GM19043 (cell line): ENCODE data around the gene ZNF597.
"Not testable (repeated sequence)": the region's sequence is repeated elsewhere in the genome, so short reads cannot be mapped to it uniquely, and the experiment has no call there.

Experiments
- ATAC-seq: cut with Tn5 transposase; IDR thresholded peaks from one replicate; pipeline ENCODE4 v1.9.1; 2021; ENCODE audit warnings: low read depth; ENCODE audit not compliant: unreplicated experiment

The ZNF597 gene

DNA sequence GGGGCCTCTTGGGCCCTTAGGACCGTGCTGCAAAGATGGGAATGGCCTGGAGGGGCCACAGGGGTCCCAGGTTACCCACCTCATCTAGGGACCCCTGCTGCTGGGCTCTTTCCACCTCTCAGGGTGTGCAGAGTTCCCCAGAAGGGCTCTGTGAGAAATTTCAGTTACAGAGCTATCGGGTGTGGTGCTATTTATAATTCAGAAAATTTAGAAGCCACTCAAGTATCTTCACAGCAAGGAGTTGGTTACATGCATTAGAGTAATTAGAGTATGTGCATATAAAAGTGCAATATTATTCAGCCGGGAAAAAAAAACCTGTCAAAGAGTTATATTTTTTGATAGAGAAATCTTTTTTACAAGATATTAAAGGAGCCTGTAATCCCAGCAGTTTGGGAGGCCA lies 33.1 kb upstream of the ZNF597 start:
- no peak for ATAC-seq

DNA sequence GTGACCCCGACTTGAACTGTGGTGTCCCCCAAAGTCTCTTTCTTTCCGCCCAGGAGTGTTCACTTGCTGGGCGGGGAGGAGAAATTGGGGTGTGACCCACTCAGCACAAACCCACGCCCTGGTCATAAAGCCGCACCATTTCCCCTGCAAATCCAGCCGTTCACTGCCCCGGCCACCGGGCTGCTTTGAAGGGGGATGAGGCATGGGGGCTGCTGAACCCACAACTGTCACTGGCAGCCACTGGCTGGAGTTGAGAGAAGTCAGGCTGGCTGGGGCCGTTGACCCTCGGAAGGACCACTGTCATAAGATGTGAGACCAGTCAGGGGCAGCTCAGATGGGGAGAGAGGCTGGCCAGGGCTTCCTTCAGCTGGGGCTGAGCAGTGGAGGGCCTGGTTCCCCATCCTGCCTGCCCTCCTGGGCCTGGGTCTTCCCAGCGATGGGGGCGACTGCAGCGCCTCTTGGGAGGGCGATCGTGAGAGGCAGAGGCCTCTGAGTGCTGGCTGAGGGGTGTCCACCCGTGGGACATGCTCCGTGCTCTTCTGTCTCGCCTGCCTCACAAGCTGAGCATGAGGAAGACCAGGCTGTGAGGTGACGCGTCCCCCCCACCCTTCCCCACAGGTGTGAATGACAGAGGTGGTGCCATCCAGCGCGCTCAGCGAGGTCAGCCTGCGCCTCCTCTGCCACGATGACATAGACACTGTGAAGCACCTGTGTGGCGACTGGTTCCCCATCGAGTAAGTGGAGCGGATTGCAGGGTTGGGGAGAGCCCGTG lies 32.5 kb upstream of the ZNF597 start:
- ATAC-seq: no peak

DNA sequence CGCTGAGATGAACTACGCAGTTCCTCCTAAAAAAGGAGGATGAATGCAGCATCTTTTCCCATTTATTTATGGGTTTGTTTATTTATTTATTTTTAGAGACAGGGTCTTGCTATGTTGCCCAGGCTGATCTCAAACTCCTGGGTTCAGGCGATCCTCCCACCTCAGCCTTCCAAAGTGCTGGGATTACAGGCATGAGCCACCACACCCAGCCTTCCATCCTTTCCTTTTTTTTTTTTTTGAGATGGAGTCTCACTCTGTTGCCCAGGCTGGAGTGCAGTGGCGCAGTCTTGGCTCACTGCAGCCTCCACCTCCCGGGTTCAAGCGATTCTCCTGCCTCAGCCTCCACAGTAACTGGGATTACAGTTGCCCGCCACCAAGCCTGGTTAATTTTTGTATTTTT lies 31.6 kb upstream of the ZNF597 start:
- not testable (repeated sequence) for ATAC-seq

DNA sequence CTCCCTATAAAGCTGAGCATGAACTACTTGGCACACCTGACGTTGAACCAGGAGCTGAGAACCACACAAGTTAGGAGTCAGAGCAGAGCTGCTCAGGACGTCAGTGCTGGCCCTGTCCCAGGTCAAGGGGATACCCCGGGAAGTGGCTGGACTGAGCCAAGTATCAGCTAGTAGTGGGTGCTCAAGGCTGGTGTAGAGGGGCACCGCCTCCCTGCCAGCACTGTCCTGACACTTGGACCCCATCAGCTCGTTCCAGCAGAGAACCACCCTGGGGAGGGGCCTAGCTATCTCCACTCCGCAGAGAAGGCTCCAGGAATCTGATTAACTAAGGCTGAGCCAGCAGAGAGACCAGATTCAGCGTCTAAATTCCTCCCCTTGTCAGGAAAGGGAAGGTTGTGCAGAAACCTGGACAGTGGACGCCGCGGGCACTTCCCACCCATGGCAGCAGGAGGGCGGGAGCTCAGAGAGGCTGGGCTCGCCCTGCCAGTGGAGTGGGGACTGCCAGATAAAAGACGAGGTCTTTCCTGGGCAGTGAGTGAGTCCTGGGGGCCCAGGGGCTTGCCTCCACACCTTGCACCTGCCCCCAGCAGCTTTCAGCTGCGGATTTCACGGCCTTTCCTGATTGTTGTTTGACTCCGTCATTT lies 31.0 kb upstream of the ZNF597 start:
- no peak for ATAC-seq

DNA sequence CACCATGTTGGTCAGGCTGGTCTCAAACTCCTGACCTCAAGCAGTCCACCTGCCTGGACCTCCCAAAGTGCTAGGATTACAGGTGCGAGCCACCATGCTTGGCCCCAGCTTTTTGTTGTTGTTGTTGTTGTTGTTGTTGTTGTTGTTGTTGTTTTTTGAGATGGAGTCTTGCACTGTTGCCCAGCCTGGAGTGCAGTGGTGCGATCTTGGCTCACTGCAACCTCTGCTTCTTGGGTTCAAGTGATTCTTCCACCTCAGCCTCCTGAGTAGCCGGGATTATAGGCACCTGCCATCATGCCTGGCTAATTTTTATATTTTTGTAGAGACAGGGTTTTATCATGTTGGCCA lies 30.3 kb upstream of the ZNF597 start:
- ATAC-seq: not testable (repeated sequence)

DNA sequence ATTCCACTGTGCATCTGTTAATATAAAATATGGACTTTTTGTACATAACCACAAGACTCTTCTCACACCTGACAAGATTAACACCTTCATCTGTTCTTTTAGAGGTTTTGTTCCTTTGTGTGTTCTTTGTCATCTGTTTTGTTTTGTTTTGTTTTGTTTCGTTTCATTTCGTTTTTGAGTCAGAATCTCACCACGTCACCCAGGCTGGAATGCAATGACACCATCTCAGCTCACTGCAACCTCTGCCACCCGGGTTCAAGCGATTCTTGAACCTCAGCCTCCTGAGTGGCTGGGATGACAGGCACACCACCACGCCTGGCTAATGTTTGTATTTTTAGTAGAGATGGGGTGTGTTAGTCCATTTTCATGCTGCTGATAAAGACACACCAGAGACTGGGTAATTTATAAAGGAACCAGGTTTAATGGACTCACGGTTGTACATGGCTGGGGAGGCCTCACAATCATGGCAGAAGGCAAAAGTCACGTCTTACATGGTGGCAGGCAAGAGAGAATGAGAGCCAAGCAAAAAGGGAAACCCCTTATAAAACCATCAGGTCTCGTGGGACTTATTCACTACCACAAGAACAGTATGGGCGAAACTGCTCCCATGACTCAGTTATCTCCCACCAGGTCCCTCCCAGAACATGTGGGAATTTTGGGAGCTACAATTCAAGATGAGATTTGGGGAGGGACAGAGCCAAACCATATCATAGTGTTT lies 29.7 kb upstream of the ZNF597 start:
- no peak for ATAC-seq

DNA sequence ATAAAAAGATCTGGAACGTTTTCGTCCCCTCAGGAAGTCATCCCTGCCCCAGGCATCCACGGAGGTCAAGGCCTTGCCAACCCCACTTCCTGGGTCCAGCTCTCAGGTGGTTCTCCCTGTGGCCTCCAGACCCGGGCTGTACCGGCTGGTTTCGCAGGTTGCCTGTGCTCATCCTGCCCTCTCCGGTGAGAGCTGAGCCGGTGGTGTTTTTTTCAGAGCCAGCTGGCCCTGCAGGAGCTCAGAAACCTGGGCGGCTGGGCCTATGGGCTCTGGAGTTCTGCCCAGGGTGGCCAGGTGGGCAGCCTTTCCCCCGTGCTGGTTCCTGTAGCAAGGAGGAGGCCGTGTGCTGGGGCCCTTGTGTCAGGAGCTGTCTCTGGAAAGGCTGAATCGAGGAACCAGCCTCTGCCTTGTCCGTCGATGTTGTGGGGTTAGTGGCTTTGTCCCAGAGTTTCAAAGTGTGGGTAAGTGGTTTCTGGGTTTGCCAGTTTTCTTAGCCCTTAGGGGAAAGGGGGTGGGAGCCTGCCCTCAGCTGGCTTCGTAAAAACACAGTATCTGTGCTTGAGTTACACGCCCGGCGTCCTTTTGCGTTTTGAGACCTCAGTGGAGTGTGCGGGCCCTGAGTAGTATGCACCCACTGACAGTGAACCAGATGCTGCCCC lies 28.3 kb upstream of the ZNF597 start:
- no peak for ATAC-seq

DNA sequence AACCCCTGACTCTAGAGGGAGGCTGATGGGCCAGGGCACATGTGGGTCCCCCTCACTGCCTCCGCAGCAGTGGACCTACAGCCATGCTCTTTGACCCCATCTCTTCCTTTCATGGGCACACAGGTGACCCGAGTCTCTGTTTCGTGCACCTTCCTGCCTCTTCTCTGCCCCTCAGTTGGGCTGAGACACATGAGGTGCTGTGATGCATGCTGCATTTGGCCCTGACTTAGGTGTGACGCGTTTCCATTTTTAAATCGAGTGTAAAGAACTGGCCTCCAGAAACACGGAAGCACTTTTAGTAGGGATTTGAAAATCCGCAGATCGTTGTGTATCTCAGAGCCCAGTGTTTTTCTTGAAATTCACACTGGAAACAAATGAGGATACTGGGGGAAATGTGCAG lies 27.4 kb upstream of the ZNF597 start:
- ATAC-seq: no peak

DNA sequence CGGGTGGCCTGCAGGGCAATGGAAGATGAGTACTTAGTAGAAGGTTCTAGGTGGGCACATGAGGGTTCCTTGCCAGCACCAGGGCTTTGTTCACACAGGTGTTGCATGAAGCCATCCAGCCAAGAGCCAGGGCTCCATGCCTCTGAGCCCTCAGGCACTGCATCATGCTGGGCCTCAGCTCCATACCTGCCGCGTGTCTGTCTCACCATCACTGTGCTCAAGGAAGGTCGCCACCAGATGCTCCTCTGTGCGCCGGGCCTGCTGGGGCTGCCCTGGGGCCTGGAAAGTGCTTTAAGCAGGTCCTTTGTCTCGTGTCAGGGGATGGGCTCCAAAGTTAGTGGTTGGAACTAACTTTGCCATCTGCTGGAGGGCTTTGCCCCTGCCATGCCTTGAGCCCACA lies 26.4 kb upstream of the ZNF597 start:
- no peak for ATAC-seq

DNA sequence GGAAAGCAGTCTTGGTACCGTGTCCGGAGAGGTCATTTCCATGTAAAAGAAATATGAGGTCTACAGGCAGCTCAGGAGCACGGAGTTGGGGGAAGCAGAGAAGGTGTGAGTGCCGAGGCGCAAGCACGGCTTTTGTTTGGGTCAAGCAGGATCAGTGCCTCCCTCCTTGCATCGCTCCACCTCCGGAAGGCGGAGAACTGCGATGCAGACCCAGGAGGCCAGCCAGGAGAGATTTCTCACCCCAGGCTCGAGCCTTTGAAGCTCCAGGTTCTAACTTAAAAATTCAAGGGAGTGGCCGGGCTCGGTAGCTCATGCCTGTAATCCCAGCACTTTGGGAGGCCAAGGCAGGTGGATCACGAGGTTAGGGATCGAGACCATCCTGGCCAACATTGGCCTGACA lies 25.2 kb upstream of the ZNF597 start:
- no peak for ATAC-seq

DNA sequence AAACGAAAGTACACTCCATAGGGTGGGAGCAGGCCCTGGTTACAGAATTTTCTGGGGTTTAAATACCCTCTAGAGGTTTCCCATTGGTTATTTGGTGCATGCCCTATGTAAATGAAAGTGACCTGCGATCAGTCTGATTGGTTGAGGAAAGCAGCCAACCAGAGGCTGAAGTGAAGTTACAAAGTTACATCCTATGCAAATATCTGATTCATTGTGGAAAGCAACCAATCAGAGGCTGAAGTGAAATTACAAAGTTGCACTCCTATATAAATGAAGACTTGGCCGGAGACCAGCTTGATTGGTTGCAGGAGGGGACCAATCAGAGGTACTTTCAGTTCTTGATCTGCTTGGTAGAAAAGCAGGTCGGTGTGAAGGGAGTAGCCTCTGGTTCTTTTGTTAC lies 24.6 kb upstream of the ZNF597 start:
- no peak for ATAC-seq

DNA sequence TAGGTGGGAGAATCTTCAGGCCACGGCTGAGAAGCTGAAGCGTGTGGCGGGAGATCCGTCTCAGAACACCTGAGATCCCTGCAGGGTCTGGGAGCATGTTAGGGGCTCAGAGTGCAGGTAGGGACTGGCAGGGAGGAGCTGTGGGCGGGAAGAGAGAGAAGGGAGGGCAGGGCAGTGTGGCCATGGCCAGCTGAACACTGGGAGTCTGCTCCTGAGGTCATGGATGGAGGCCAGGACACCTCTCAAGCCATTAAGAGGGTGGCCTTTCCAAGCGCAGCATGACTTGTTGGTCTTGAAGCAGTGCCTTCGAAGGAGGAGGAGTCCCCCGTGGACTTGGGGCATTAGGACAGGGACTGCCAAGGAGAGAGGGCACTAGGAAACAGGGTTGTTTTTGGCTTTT lies 23.9 kb upstream of the ZNF597 start:
- no peak for ATAC-seq

DNA sequence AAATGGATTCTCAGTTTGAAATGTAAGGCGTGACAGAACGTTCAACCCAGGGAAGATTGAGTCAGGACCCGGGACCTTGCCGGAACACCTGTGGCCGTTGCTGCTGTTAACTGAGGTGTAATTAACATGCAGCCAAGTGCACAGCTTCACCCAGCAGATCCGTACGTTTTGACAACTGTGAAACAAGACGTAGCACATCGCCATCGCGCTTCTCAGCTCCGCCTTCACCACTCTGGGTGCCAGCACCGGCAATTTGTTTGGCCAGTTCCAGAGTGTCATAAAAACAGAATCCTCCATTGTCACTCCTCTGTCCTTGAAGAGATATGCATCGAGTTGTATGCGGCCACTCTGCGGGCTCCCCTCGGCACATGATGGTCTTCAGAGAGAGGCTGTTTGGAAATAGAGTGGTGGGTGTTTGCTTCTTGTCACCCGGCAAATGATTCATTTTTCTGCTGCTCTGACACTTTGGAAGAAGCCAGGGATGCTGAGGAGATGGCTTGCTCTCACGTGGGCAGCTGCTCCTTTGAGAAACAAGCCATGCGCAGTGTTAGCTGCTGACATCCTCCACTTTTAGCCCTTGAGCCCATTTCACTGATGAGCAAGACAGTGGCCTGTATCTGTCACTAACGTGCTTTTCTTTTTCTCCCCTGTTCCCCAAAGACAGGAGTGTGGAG lies 22.7 kb upstream of the ZNF597 start:
- ATAC-seq: no peak

DNA sequence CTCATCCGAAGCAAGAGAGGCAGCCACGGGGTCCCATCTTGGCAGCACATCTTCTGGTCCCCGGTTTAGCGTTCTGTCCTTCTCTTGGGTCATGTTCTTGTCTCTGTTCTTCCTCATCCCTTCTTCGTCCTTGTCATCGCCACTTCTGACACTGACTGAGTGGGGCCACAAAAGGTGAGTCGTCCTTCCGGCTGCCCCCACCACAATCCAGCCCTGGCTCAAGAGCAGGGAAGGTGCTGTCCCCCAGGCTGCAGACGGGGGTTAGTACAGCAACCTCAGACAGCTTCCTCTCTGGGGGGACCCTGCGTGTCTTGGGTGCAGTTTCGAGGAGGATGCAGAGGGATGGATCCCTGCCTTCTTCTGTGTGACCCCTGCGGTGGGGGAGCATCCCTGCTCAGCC lies 22.0 kb upstream of the ZNF597 start:
- ATAC-seq: no peak

DNA sequence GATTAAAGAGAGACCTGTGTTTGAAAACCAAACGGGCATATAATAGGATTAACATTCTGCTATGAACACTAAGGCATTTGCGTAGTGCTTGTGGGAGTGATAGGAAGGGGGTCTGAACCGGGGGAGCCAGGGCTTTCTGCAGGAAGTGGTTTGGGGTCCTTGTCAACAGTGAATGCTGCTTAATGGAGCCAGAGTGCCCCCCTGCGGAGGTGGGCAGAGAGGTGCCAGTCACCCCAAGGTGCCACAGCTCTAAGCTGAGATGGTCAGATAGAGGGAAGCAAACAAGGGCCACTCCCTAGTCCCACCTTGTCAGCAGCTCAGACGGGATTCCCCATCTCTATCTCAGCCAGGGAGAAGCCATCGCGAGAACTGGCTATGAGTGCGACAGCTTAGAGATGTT lies 17.8 kb upstream of the ZNF597 start:
- ATAC-seq: no peak

DNA sequence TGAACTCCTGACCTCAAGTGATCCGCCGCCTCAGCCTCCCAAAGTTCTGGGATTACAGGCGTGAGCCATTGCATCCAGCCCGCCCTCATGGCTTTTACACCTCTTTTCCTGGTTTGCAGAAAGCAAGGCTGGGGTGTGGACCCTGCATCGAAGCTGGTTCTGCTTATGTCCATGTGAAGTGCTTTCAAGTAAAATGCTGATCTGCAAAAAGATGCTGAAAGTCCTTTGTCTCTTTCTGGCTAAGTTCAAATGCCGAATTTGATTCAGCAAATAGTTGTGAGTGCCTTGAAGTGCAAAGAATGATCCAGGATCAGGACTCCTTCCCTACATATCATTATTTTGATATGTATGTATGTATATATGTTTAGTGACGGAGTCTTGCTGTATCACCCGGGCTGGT lies 17.3 kb upstream of the ZNF597 start:
- ATAC-seq: no peak

DNA sequence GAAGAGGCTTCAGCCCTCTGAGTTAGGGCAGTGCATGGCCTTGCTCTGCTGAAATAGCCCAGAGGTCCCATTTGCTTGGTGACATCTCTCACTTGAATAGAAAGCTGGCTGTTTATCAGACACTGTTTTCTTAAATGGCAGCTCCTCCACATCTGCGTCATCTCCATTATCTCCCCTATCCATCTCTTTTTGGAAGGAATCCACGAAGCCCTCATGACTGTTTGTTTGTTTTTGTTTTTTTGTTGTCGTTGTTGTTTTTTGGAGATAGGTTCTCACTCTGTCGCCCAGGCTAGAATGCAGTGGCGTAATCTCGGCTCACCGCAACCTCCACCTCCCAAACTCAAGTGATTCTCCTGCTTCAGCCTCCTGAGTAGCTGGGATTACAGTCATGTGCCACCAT lies 16.8 kb upstream of the ZNF597 start:
- no peak for ATAC-seq

DNA sequence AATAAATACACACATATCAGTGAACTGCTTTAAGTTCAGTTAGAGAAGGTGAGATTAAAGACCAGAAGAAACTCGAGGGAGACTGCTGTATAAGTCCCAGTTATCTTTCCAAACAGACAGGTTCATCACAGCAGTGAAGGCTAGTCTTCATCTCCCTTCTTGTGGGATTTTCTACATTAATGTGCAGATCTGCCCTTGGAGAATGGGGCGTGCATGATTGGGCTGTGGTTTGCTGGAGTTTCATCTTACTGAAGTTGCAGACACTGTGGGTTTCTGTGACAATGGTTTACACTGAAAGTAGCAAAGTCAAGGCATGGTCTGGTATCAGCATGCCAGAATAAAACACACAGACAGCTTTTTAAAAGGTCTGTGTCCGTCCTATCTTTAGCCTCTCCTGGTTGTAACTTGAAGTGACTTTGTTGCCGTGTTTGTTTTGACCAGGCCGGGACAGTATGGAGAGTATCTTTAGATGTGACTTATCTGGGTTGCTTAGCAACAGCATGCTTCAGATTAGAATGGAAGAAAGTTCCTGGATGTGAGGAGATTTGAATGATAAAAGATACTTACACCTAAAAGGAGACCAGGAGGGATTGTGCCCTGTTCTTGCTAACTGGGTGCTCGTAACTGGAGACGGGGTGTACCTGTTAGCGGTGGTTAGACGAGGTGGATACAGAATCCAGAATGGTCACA lies 16.2 kb upstream of the ZNF597 start:
- ATAC-seq: no peak

DNA sequence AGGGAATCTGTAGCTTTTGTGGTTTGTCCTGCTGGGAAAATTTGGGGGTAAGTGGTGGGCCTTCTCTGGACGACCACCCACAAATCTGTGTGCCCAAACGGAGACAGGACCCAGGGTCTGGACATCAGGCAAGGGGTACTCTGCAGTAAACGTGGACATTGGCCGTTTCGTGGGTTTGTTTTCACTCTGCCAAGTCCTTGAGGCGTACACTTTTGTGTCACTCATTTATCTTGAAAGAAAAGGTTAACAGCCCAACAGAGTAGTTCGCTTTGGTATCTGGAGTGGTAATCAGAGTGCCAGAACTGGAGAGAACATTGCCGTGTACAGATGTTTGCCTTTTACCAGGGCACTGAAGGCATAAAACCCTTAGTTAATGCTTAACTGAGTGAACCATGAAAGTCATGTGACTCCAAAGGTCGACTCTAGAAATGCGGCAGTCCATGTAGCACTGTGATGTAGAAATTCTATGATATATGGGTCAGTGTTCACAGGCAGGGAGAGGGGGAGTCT lies 15.6 kb upstream of the ZNF597 start:
- ATAC-seq: no peak

DNA sequence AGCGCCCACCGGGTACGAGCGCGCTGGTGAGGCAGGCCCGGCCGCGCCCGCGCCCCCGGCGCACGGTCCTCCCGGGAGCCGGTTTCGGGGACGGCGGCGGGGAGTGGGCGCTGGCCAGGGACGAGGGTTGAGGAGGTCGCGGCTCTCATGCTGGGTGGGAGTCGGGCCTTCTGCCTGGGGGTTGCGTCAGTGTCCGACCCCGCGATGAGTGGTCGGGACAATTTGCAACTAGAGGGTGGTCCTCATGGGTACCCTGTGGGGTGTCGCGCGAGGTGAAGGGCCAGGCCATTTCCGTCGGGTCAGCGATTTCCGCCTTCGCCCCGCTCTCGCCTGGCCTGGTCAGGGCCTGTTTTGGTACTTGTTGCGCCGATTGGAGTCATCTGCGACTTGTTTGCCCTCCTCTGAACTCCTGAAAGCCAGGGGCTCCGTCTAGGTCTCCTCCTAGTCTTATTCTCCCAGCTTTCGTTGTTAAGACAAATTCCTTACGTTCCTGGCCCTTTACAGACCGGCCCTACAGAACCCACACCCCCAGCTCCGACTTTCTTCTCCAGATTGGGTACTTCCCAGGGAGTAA lies 15.1 kb upstream of the ZNF597 start:
- ATAC-seq: no peak
